Spinal cord (tissue), 10 donors: ENCODE data around the gene SLC25A51. TPM values are rescaled to one million over a fixed set of nuclear protein-coding genes. Genes with fewer than 3 reads are reported as not detected.
A peak's percentile ranks its signal among the peaks of the same experiment; 100 is the strongest.

ENCODE experiments used
- DNase-seq, 6 donors: peaks; one replicate each; pipeline versions ENCODE4 v3.0.0 to v3.0.0-alpha.2; 2013 to 2015; ENCODE audit warnings: low spot score in 6 of 6, low read depth in 4 of 6
- H3K27ac ChIP-seq: one replicate; pipeline ENCODE4 v1.5.1; 2013; ENCODE audit warnings: low read depth, low read length, control low read depth
- H3K27me3 ChIP-seq: one replicate; pipeline ENCODE4 v1.6.1; 2013; ENCODE audit warnings: low read length; ENCODE audit not compliant: control insufficient read depth, insufficient read depth
- H3K36me3 ChIP-seq: one replicate; pipeline ENCODE4 v1.6.1; 2013; ENCODE audit warnings: low read length; ENCODE audit not compliant: control insufficient read depth, insufficient read depth
- H3K4me1 ChIP-seq: one replicate; pipeline ENCODE4 v1.6.1; 2013; ENCODE audit warnings: low read length; ENCODE audit not compliant: control insufficient read depth, insufficient read depth
- H3K4me3 ChIP-seq: one replicate; pipeline ENCODE4 v1.5.1; 2013; ENCODE audit warnings: low read depth, low read length, control low read depth
- H3K9me3 ChIP-seq: one replicate; pipeline ENCODE4 v1.6.1; 2013; ENCODE audit warnings: low read length; ENCODE audit not compliant: control insufficient read depth, insufficient read depth
- WGBS: methylation state at CpG from one replicate; pipeline ENCODE4 v1.1.5; 2013; ENCODE audit warnings: missing lambda C conversion rate; ENCODE audit not compliant: insufficient coverage; 5-methylcytosine and 5-hydroxymethylcytosine counted together
- long read RNA-seq, 4 donors: transcript quantifications; one replicate each; lab custom pipeline, GENCODE V29; 2026
- polyA plus RNA-seq, 2 donors: library from polyadenylated mRNA; unstranded; fragments of 120-200 nt; gene quantifications; one replicate each; pipeline ENCODE4 v1.2.1, GENCODE V29; 2013; ENCODE audit not compliant: insufficient read length in 2 of 2
- total RNA-seq, 2 donors: library from RNA; depleted of rRNA in 1 of 2; stranded (reverse); fragments of 120-200 nt in 1 of 2; fragments of >200 nt in 1 of 2; gene quantifications; one replicate each; pipeline versions ENCODE4 v1.2.3 to v1.2.4, GENCODE V29; 2013 to 2014
- donor health status: healthy.

The SLC25A51 gene
- total RNA-seq: 10 to 100 TPM; 37.0 to 56.3 TPM
- polyA plus RNA-seq: 10 to 100 TPM; 19.8 to 22.2 TPM
- long read RNA-seq, donor 1, partial matches to known transcripts: 0 of 3 reads
- long read RNA-seq, donor 1, other reads (novel, unspliced or antisense): 0 of 3 reads
- long read RNA-seq, donor 2: 0 reads
- long read RNA-seq, donor 3, partial matches to known transcripts: 0 of 4 reads
- long read RNA-seq, donor 3, other reads (novel, unspliced or antisense): 0 of 4 reads
- long read RNA-seq, donor 4, partial matches to known transcripts: 12 of 15 reads
- long read RNA-seq, donor 4, other reads (novel, unspliced or antisense): 0 of 15 reads

DNA sequence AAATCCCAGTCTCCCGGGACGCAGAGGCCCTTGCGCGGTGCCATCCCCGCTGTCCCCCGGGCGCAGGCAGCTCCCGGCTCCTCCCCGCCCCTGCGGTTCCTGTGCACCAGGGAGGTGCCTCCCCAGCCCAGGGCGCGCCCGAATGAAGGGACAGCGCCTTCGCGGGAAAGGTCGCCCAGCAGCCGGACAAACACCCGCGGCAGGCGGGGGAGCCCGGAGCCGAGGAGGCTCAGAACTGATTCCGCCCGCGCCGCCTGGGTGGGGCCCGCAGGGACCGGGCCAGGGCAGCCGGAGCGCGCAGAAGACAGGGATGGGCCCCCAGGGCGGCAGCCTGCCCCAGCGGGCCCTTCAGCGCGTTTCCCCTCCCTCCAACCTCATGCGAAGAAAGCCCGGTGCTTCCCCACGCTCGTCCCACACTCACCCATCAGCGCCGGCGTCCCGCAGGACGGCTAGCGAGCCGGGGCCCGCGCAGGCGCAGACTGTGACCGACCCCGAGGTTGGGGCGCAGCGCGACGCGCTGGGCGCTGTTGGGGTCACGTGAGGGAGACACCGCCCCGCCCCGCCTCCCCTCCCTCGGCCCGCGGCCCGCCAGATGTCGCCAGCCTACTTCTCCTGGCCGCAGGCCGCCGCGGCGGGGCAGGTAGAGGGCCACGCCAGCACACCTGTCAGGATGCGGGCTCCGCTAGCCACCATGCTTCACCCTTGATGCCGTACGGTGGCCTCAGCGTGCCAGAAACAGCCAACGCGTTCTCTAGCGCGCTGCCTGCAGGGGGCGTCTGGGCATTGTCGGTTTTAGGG, at the start of gene SLC25A51:
Gene SLC25A51, minus strand, starts transcription at position 481 of the 798 bp plus-strand sequence. CDS start 15,577 bp downstream, outside the sequence.
- Histone ChIP-seq H3K9me3 (no peaks in the 10 kb centered on the region), H3K27me3 (no peaks in the 10 kb centered on the region), H3K4me1 (peaks cover 9% of the 10 kb centered on the region), H3K36me3 (peaks cover 6% of the 10 kb centered on the region), H3K27ac (peak within 1 kb of the TSS; percentile 54), H3K4me3 (peak within 1 kb of the TSS; percentile 72)
- WGBS: under 1% methylated on average over 84 of the region's 84 CpGs
- DNase-seq: peak; percentile 87 to 98 (median 92)

DNA sequence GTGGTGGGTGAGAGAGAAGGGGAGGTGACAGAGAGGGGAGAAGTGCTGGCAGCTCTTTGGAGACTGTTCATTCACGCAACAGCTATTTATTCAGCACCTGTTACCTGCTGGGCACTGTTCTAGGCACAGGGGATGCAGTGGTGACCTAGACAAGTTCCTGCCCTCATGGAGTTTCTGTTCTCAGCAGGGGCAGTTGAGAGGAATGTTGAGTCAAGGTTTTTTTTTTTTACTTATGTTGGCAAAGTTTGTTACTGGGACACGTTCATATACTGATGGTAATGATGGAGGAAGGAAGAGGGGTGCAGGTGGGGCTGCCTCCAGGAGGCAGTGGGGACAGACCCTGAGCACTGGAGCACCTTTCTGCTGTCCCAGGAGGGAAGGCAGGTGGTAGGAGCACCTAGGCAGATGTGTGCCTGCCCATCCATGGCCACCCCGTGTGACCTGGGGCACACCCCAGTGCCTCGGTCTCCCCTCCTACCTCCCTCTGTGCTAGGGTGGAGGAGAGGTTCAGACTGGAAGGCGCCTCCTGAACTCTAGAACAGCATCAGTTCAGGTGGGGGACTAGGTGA, 49.4 kb upstream of the SLC25A51 start:
- no peak for DNase-seq
- no peak overlapping the region for H3K27ac ChIP-seq
- no peak overlapping the region for H3K4me3 ChIP-seq

GRCh38 chr9:37952731-37953130, 48.8 kb upstream of the SLC25A51 start:
- H3K4me3 ChIP-seq: no peak overlapping the region
- DNase-seq: no peak
- H3K27me3 ChIP-seq: no peaks in the 10 kb centered on the region
- H3K36me3 ChIP-seq: peaks cover 51% of the 10 kb centered on the region
- no peaks in the 10 kb centered on the region for H3K9me3 ChIP-seq
- no peak overlapping the region for H3K27ac ChIP-seq
- peaks cover 16% of the 10 kb centered on the region for H3K4me1 ChIP-seq
- WGBS: 97% methylated on average over 6 of the region's 6 CpGs

More for the DNA sequence above, 49.4 kb upstream of the SLC25A51 start:
- Histone ChIP-seq H3K27me3 (no peaks in the 10 kb centered on the region), H3K36me3 (peaks cover 50% of the 10 kb centered on the region), H3K9me3 (no peaks in the 10 kb centered on the region), H3K4me1 (peaks cover 12% of the 10 kb centered on the region)
- 91% methylated on average over 3 of the region's 5 CpGs for WGBS

GRCh38 chr9:37951671-37952449, 47.9 kb upstream of the SLC25A51 start:
- Histone ChIP-seq H3K36me3 (peaks cover 58% of the 10 kb centered on the region), H3K27me3 (no peaks in the 10 kb centered on the region), H3K27ac (no peak overlapping the region), H3K4me1 (peaks cover 21% of the 10 kb centered on the region), H3K4me3 (no peak overlapping the region), H3K9me3 (no peaks in the 10 kb centered on the region)
- WGBS: 94% methylated on average over 9 of the region's 12 CpGs
- no peak for DNase-seq

- Histone ChIP-seq H3K4me3 (no peak overlapping the region), H3K9me3 (no peaks in the 10 kb centered on the region), H3K4me1 (peaks cover 21% of the 10 kb centered on the region), H3K27ac (no peak overlapping the region), H3K27me3 (no peaks in the 10 kb centered on the region), H3K36me3 (peaks cover 62% of the 10 kb centered on the region)
- 91% methylated on average over 12 of the region's 12 CpGs for WGBS
- DNase-seq: no peak
Observed at GRCh38 chr9:37950561-37950960, 46.6 kb upstream of the SLC25A51 start.

- Histone ChIP-seq H3K27ac (no peak overlapping the region), H3K4me3 (no peak overlapping the region), H3K4me1 (peaks cover 26% of the 10 kb centered on the region), H3K27me3 (no peaks in the 10 kb centered on the region), H3K36me3 (peaks cover 62% of the 10 kb centered on the region), H3K9me3 (no peaks in the 10 kb centered on the region)
- no peak for DNase-seq
- WGBS: 83% methylated on average over 5 of the region's 8 CpGs
Observed at GRCh38 chr9:37949576-37949975, 45.6 kb upstream of the SLC25A51 start.

DNA sequence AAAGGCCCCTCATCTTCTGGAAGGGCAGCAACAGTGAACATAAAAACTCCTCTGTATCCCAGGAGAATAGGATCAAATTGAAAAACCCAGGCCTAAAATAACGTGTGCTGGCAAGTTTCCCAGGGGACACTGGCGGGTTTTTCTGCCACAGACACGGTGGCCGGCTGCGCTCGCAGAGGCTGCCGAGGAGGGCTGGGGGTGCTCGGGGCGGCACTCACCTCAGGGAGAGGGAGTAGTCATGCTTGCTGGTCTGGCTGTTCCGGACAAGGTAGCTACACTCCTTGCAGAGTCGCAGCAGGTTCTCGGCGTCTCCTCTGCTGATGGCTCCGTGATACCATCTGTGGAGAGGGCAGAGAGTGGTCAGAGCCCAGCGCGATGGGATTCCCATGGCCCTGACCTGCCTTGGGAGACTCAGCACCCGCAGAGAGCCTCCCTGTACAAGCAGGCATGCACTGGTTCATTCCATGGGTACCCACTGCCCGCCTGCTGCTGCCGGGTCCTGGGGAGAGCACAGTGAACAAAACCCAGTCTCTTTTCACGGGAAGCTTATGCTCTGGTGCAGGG, 44.6 kb upstream of the SLC25A51 start:
- Histone ChIP-seq H3K27me3 (no peaks in the 10 kb centered on the region), H3K9me3 (no peaks in the 10 kb centered on the region), H3K4me3 (no peak overlapping the region), H3K27ac (no peak overlapping the region), H3K4me1 (peaks cover 37% of the 10 kb centered on the region), H3K36me3 (peaks cover 58% of the 10 kb centered on the region)
- peak in 2 of 6 donors; percentile 32 to 39 for DNase-seq
- WGBS: 69% methylated on average over 20 of the region's 20 CpGs

DNA sequence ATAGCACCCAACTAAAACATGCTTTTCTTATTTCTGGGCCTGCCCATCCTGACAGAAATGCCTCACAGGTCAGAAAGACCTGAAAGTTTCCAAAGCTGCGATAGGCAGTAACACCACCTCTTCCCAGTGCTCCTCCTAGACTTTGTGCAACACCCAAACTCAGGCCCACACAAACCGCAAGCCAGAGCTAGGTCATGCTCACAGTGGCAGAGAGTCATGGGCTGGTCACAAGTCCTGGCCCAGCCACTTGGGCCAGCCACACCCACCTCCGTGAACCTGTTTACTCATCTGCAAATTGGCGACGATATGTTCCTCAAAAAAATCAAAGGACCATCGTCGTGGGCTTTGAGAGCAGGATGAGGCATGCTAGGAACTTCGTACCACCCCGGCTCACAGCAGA, 44.0 kb upstream of the SLC25A51 start:
- no peak for DNase-seq
- Histone ChIP-seq H3K27me3 (no peaks in the 10 kb centered on the region), H3K9me3 (no peaks in the 10 kb centered on the region), H3K4me1 (peaks cover 42% of the 10 kb centered on the region), H3K36me3 (peaks cover 53% of the 10 kb centered on the region), H3K4me3 (no peak overlapping the region), H3K27ac (no peak overlapping the region)
- 81% methylated on average over 5 of the region's 9 CpGs for WGBS

- 80% methylated on average over 5 of the region's 7 CpGs for WGBS
- Histone ChIP-seq H3K4me1 (peaks cover 47% of the 10 kb centered on the region), H3K9me3 (no peaks in the 10 kb centered on the region), H3K36me3 (peaks cover 50% of the 10 kb centered on the region), H3K4me3 (no peak overlapping the region), H3K27me3 (no peaks in the 10 kb centered on the region), H3K27ac (no peak overlapping the region)
- DNase-seq: no peak
Observed at GRCh38 chr9:37947471-37947870, 43.5 kb upstream of the SLC25A51 start.
